HUES64 (cell line): ENCODE results near the gene THBD.
"Not testable (repeated sequence)": the region's sequence is repeated elsewhere in the genome, so short reads cannot be mapped to it uniquely, and the experiment has no call there.

Experiments used
- H3K27ac ChIP-seq: 2 replicates; pipeline ENCODE4 v1.7.0; 2013; ENCODE audit warnings: low read depth, low read length, inconsistent platforms
- H3K27me3 ChIP-seq: 2 replicates; pipeline ENCODE4 v1.6.1; 2013; ENCODE audit warnings: mild to moderate bottlenecking, low read length; ENCODE audit not compliant: insufficient read depth
- H3K36me3 ChIP-seq: 2 replicates; pipeline ENCODE4 v1.6.1; 2013; ENCODE audit warnings: mild to moderate bottlenecking, low read length; ENCODE audit not compliant: insufficient read depth
- H3K4me1 ChIP-seq: 2 replicates; pipeline ENCODE4 v1.6.1; 2013; ENCODE audit warnings: mild to moderate bottlenecking, low read length, moderate library complexity; ENCODE audit not compliant: insufficient read depth
- H3K4me3 ChIP-seq: 2 replicates; pipeline ENCODE4 v1.5.1; 2013; ENCODE audit warnings: mild to moderate bottlenecking, low read length, moderate library complexity
- H3K9ac ChIP-seq: 2 replicates; pipeline ENCODE4 v1.6.1; 2013; ENCODE audit warnings: mild to moderate bottlenecking, low read depth, low read length
- H3K9me3 ChIP-seq: 2 replicates; pipeline ENCODE4 v1.6.1; 2013; ENCODE audit warnings: low read depth, low read length; ENCODE audit not compliant: insufficient read depth
- WGBS: fragments of 150-250, 120-280 bp; methylation state at CpG from one replicate; pipeline ENCODE4 v1.1.7; 2013; ENCODE audit warnings: missing lambda C conversion rate; 5-methylcytosine and 5-hydroxymethylcytosine counted together

THBD gene

GRCh38 chr20:23032056-23032749, 17.3 kb downstream of the THBD start:
- H3K27me3 ChIP-seq, result peaks cover 58% of the 10 kb centered on the region
- H3K4me3 ChIP-seq, result no peak overlapping the region
- WGBS, result 95% methylated on average over 6 of the region's 6 CpGs
- H3K4me1 ChIP-seq, result no peaks in the 10 kb centered on the region
- no peaks in the 10 kb centered on the region for H3K9me3 ChIP-seq
- H3K36me3 ChIP-seq, result no peaks in the 10 kb centered on the region
- no peak overlapping the region for H3K9ac ChIP-seq
- H3K27ac ChIP-seq, result no peak overlapping the region

- no peaks in the 10 kb centered on the region for H3K4me1 ChIP-seq
- H3K27me3 ChIP-seq, result peaks cover 50% of the 10 kb centered on the region
- H3K9me3 ChIP-seq, result no peaks in the 10 kb centered on the region
- no peak overlapping the region for H3K9ac ChIP-seq
- WGBS, result 95% methylated on average over 6 of the region's 6 CpGs
- no peak overlapping the region for H3K4me3 ChIP-seq
- H3K36me3 ChIP-seq, result no peaks in the 10 kb centered on the region
- H3K27ac ChIP-seq, result no peak overlapping the region
Observed at GRCh38 chr20:23031346-23031745, 18.1 kb downstream of the THBD start.

DNA sequence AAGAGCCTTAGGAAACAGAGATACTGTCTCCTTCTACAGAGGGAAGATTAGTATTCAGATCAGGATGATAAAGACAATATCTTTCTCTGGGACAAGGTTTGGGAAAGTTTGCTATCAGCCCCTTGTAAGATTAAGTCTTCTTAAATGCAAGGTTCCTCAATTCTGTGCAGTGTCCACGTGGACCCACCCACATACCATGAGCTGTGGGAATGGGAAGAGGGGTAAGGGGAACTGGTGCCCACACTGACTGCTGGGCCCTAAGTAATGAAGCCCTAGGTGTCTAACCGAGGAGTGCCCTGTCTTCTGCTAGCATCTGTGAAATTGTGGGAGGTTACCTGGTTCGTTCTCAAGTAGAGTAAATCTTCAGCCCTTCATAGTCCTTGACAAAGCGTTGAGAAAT, 20.1 kb downstream of the THBD start:
- Histone ChIP-seq H3K9ac (no peak overlapping the region), H3K4me3 (no peak overlapping the region), H3K27me3 (peaks cover 29% of the 10 kb centered on the region), H3K27ac (no peak overlapping the region), H3K36me3 (no peaks in the 10 kb centered on the region), H3K9me3 (no peaks in the 10 kb centered on the region), H3K4me1 (no peaks in the 10 kb centered on the region)
- WGBS, result 81% methylated on average over 3 of the region's 4 CpGs

- H3K4me3 ChIP-seq, result no peak overlapping the region
- no peak overlapping the region for H3K27ac ChIP-seq
- H3K9ac ChIP-seq, result no peak overlapping the region
- H3K27me3 ChIP-seq, result peaks cover 20% of the 10 kb centered on the region
- H3K9me3 ChIP-seq, result no peaks in the 10 kb centered on the region
- 94% methylated on average over 2 of the region's 3 CpGs for WGBS
- no peaks in the 10 kb centered on the region for H3K4me1 ChIP-seq
- H3K36me3 ChIP-seq, result no peaks in the 10 kb centered on the region
Observed at GRCh38 chr20:23028392-23028791, 21.1 kb downstream of the THBD start.

GRCh38 chr20:23027721-23028120, 21.8 kb downstream of the THBD start:
- no peak overlapping the region for H3K27ac ChIP-seq
- no peaks in the 10 kb centered on the region for H3K9me3 ChIP-seq
- no peak overlapping the region for H3K9ac ChIP-seq
- WGBS, result 89% methylated on average over 1 of the region's 1 CpG
- peaks cover 13% of the 10 kb centered on the region for H3K27me3 ChIP-seq
- H3K4me1 ChIP-seq, result no peaks in the 10 kb centered on the region
- H3K36me3 ChIP-seq, result no peaks in the 10 kb centered on the region
- H3K4me3 ChIP-seq, result no peak overlapping the region

GRCh38 chr20:23025503-23025902, 24.0 kb downstream of the THBD start:
- not testable (repeated sequence) for H3K4me1 ChIP-seq, H3K9me3 ChIP-seq, H3K27ac ChIP-seq, H3K4me3 ChIP-seq, H3K36me3 ChIP-seq, H3K27me3 ChIP-seq, H3K9ac ChIP-seq
- WGBS, result 95% methylated on average over 14 of the region's 14 CpGs

DNA sequence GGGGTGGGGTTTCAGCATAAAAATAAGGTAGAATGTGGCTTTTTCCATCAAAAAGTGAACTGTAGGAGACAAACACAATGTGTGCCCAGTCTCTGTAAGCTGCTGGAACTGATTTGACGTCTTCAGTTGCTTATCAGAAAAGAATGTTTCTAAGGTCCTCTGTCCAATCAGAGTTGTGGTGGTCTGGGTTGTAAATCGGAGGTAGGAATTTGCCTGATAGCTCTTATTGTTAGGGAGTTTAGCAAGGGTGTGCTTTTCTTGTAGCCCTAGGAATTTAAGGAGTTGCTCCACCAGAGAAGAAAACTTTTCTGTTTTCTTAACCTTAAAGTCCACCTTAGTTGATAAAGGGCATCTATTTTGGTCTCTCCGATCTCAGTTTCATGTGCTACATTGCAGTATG, 24.8 kb downstream of the THBD start:
- H3K27ac ChIP-seq, result no peak overlapping the region
- WGBS, result 58% methylated on average over 2 of the region's 3 CpGs
- no peaks in the 10 kb centered on the region for H3K36me3 ChIP-seq
- H3K9me3 ChIP-seq, result no peaks in the 10 kb centered on the region
- H3K4me1 ChIP-seq, result no peaks in the 10 kb centered on the region
- H3K27me3 ChIP-seq, result peaks cover 9% of the 10 kb centered on the region
- H3K4me3 ChIP-seq, result no peak overlapping the region
- no peak overlapping the region for H3K9ac ChIP-seq

DNA sequence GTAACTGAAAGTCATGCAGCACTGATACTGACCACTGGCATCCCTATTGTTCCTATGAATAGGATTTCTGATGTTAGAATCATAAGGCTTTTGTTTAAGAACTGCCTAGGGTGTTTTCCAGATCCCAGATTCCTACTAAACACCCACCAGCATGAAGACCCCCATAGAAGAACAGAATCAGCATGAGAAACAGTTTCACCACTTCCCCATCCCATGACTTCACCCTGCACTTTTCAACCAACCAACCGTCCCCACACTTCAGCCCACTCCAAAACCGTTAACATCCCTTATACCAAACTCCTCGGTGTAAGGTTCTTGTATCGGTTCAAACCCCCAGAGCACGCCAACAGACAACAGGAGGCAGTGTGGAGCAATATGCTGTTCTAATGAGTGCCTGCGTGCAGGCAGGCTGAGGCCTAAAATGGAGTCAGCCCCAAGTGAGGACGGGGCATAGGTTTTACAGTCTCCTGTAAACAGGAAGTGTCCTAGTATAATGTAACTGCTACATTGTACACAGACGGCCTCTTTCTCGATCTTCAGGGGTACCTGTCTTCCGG, 25.8 kb downstream of the THBD start:
- H3K36me3 ChIP-seq, result no peaks in the 10 kb centered on the region
- H3K4me1 ChIP-seq, result no peaks in the 10 kb centered on the region
- no peaks in the 10 kb centered on the region for H3K27me3 ChIP-seq
- H3K9me3 ChIP-seq, result no peaks in the 10 kb centered on the region
- WGBS, result 93% methylated on average over 10 of the region's 10 CpGs
- H3K9ac ChIP-seq, result no peak overlapping the region
- no peak overlapping the region for H3K4me3 ChIP-seq
- no peak overlapping the region for H3K27ac ChIP-seq

DNA sequence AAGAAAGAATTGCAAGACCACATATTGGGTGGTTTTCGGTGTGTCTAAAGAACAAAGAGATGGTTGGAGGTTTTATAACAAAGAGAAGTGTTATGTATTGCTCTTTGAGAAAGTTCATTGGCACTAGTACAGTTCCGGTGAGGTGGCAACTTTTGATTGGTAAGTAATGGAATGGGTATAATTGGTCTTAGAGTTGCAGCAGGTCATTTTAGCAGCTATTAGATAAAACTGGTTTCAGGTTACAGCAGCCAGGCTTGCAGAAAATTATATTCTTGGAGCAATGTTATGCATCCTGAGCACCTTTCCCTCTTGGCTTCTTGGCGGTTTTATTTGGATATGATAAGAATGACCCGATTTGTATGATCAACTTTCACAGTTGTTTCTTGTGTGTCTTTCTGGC, 26.6 kb downstream of the THBD start:
- Histone ChIP-seq H3K9me3 (no peaks in the 10 kb centered on the region), H3K27me3 (no peaks in the 10 kb centered on the region), H3K27ac (no peak overlapping the region), H3K9ac (no peak overlapping the region), H3K4me1 (no peaks in the 10 kb centered on the region), H3K4me3 (no peak overlapping the region), H3K36me3 (no peaks in the 10 kb centered on the region)
- 95% methylated on average over 4 of the region's 4 CpGs for WGBS

GRCh38 chr20:23021951-23022350, 27.5 kb downstream of the THBD start:
- no peak overlapping the region for H3K4me3 ChIP-seq
- H3K9me3 ChIP-seq, result no peaks in the 10 kb centered on the region
- no peaks in the 10 kb centered on the region for H3K27me3 ChIP-seq
- no peak overlapping the region for H3K9ac ChIP-seq
- H3K4me1 ChIP-seq, result no peaks in the 10 kb centered on the region
- 94% methylated on average over 5 of the region's 5 CpGs for WGBS
- no peak overlapping the region for H3K27ac ChIP-seq
- no peaks in the 10 kb centered on the region for H3K36me3 ChIP-seq

DNA sequence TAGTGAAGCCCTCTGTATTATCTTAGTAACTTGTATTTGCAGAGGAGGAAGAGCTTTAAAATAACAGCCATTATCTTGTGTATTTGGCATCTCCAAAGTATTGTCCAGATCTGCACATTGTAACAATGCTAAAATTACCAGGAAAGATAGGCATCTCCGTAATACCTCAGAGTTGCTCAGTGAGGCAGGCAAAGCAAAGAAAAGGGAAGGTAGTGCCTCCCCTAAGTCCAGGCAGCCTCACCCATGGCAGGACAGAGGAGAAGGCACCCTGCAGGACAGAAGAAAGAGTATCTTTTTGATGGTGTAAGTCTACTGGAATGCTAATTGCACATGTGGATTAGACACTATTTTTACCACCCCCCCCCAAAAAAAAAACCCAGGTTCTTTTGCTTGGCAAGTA, 27.9 kb downstream of the THBD start:
- no peaks in the 10 kb centered on the region for H3K4me1 ChIP-seq

More for the DNA sequence above, 27.9 kb downstream of the THBD start:
- Histone ChIP-seq H3K36me3 (no peaks in the 10 kb centered on the region), H3K9ac (no peak overlapping the region), H3K27me3 (no peaks in the 10 kb centered on the region), H3K9me3 (no peaks in the 10 kb centered on the region), H3K4me3 (no peak overlapping the region), H3K27ac (no peak overlapping the region)
- WGBS, result 97% methylated on average over 1 of the region's 1 CpG
